ENCODE data around the gene COL16A1. TPM values are rescaled to one million over a fixed set of nuclear protein-coding genes. Genes with fewer than 3 reads are reported as not detected.

The COL16A1 gene
- total RNA-seq, 2 experiments from 2014 or later = 0.14 TPM; not detected in 1

DNA sequence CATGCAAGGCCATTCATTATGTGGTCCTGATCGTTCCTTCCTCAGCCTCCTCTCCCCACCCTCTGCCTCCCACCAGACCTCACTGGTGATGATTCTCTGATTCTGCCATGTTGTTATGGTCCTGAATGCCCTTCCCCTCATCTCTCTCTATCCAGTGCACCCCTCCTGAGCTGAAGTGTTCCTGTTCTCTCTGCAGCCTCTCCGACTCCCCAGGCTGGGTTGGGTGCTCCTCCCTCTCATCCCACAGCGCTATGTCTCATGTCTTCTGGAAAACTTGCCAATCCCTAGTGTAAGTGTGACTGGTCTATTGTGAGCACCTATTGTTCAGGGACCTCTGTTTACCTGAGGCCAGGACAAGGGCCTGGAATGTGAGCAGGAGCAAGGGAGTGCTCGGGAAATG lies 48.1 kb downstream of the COL16A1 start:
- ATAC-seq (ENCODE audit: low read depth) = no peak
- Mint-ChIP-seq H3K9me3 (no peaks in the 10 kb centered on the region), H3K4me1 (no peaks in the 10 kb centered on the region), H3K27me3 (no peaks in the 10 kb centered on the region), H3K36me3 (no peaks in the 10 kb centered on the region), H3K4me3 (no peak overlapping the region), H3K27ac (no peak overlapping the region)
- POLR2A ChIA-PET = no interaction called here
- no peak for DNase-seq

DNA sequence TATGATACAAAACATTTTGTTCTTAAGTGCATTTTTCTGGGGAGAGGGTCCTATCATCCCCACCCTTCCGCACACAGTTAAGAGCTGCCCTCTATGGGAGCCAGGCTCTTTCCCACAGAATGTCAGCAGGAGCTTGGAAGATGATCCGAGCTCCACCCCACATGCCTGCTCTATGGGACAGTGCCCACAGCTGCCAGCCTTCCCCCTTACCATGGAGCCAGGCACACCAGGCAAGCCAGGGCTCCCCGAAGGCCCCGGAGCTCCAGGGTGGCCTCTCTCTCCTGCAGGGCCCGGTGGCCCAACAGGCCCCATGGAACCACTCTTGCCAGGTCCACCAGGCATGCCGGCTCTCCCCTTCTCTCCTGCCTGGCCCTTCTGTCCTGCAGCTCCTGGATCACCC lies 48.7 kb downstream of the COL16A1 start:
- Mint-ChIP-seq H3K27ac (no peak overlapping the region), H3K4me1 (no peaks in the 10 kb centered on the region), H3K27me3 (no peaks in the 10 kb centered on the region), H3K9me3 (no peaks in the 10 kb centered on the region), H3K36me3 (no peaks in the 10 kb centered on the region), H3K4me3 (no peak overlapping the region)
- POLR2A ChIA-PET = no interaction called here
- no peak for DNase-seq
- ATAC-seq (ENCODE audit: low read depth) = no peak

DNA sequence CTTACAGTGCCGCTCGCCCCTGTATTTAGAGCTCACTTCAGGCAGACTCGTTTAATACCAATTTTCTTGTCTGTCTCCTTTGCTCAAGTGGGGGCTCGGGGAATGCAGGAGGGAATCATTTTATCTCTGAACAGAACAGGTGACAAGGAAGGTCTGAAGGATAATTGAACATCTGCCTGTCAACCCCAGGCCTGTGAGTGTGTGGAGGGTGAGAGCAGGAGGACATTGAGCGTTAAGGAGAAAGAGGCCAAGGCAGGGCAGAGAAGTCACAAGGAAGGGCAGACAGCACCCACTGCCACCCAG lies 49.4 kb downstream of the COL16A1 start:
- DNase-seq = no peak
- H3K4me1 Mint-ChIP-seq = no peaks in the 10 kb centered on the region
- ATAC-seq (ENCODE audit: low read depth) = no peak
- H3K9me3 Mint-ChIP-seq = no peaks in the 10 kb centered on the region
- H3K27ac Mint-ChIP-seq = no peak overlapping the region
- POLR2A ChIA-PET = no interaction called here
- no peaks in the 10 kb centered on the region for H3K36me3 Mint-ChIP-seq
- no peak overlapping the region for H3K4me3 Mint-ChIP-seq
- H3K27me3 Mint-ChIP-seq = no peaks in the 10 kb centered on the region

DNA sequence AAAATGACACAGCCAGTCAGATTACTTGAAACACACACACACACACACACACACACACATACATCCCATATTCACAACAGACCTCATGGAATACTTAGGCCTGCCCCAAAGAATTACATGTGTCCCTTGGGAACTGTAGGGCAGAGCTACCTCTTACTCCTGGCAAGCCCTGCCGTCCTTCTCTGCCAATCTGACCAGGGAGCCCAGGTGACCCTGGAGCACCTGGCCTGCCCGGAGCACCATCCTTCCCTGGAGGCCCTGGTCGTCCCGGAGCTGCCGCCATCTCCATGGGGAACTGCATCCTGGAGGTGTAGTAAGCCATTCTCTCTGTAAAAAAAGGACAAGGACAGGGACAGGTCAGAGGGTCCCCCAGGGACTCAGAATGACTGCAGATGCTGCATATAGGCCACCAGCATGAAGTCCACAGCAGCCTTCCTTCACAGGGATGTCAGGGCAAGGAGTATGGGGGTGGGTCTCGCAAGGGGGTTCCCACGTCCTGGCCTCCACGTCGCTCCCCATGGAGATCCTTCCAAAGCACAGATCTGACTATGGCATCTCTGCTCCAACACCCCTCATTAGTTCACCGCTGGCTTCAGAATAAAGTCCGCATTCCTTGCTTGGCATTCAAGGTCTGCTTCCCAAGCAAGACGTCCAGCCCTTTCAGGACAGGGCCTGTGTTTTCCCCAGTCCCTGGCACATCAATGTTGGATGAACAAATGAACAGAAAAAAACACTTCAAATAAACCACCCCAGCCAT lies 49.9 kb downstream of the COL16A1 start:
- H3K4me1 Mint-ChIP-seq = no peaks in the 10 kb centered on the region
- POLR2A ChIA-PET = no interaction called here
- H3K36me3 Mint-ChIP-seq = no peaks in the 10 kb centered on the region
- H3K27ac Mint-ChIP-seq = no peak overlapping the region
- no peak for DNase-seq
- H3K4me3 Mint-ChIP-seq = no peak overlapping the region
- no peaks in the 10 kb centered on the region for H3K27me3 Mint-ChIP-seq
- ATAC-seq (ENCODE audit: low read depth) = no peak
- no peaks in the 10 kb centered on the region for H3K9me3 Mint-ChIP-seq

DNA sequence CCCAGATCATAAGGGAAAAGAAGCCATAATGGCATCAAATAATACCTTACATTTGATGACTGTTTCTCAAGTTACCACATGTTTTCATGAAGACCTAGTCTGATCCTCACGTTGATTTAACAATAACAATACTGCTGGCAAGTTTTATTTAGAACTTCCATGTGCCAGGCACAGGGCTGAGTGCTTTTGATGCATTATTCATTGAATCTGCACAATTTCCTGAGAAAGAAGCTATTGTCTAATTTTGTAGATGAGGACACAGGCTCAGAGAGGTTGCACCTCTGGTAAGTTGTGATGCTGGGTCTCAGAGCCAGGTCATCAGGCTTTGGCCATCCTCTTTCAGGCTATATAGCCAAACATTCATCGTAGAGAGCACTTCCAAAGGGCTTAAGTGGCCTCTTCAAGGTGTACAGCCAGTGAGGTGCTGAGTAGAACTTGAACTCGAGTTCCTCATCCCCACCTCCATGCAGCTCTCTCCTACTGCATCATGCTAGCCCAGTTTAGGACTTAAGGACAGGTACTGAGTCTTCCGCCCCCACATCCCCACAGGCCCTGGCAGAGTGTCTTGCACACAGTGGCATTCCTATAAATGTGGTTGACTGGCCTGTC lies 50.8 kb downstream of the COL16A1 start:
- Mint-ChIP-seq H3K4me3 (no peak overlapping the region), H3K4me1 (no peaks in the 10 kb centered on the region), H3K9me3 (no peaks in the 10 kb centered on the region), H3K36me3 (no peaks in the 10 kb centered on the region), H3K27ac (no peak overlapping the region), H3K27me3 (no peaks in the 10 kb centered on the region)
- ATAC-seq (ENCODE audit: low read depth) = no peak
- DNase-seq = no peak
- POLR2A ChIA-PET = interaction anchor here (1.0 kb wide), 1 partner anchor 8 kb away, joined by 3 read pairs; the partner anchor contains the start of gene PEF1

DNA sequence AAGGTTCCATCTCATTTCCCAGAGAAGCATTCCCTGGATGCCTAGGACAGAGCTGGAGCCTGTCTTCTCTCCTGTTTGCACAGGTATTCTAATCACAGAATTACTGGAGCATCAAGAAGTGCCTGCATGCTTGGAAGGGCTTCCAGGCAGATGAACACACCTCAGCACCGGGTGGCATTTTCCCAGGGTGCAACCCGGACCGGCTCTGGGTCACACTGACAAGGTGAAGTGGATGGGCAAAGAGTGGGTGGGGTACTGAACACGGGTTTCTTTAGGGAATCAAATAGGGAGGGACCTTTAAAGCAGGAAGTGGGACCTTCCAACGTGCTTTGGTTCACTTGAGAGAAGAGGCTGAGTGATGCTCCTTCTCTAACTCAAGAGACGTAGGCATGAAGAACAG lies 52.1 kb downstream of the COL16A1 start:
- peaks cover 2% of the 10 kb centered on the region for H3K4me1 Mint-ChIP-seq
- no peaks in the 10 kb centered on the region for H3K27me3 Mint-ChIP-seq
- POLR2A ChIA-PET = no interaction called here
- no peak overlapping the region for H3K4me3 Mint-ChIP-seq
- H3K9me3 Mint-ChIP-seq = no peaks in the 10 kb centered on the region
- no peak overlapping the region for H3K27ac Mint-ChIP-seq
- DNase-seq (no peak), ATAC-seq (ENCODE audit: low read depth) (no peak)
- peaks cover 2% of the 10 kb centered on the region for H3K36me3 Mint-ChIP-seq

DNA sequence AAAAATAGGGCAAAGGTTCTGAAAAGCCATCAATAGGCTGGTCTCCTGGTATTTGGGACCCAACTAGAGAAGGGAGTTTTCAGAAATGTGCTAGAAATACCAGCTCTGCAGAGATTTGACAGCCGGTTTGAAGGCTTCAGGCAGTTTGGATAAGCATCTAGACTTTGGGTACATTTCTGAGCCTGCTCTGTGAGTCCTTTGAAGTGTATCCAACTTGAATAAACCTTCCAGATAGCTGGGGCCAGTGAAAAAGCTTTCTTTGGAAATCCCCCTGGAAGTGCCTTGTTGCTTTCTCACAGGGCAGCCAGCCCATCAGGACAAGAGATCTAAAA lies 52.8 kb downstream of the COL16A1 start:
- no peaks in the 10 kb centered on the region for H3K9me3 Mint-ChIP-seq
- no peak for ATAC-seq (ENCODE audit: low read depth)
- peaks cover 3% of the 10 kb centered on the region for H3K36me3 Mint-ChIP-seq
- no peaks in the 10 kb centered on the region for H3K27me3 Mint-ChIP-seq
- no peak overlapping the region for H3K27ac Mint-ChIP-seq
- no peak overlapping the region for H3K4me3 Mint-ChIP-seq
- POLR2A ChIA-PET = no interaction called here
- peaks cover 8% of the 10 kb centered on the region for H3K4me1 Mint-ChIP-seq
- DNase-seq = no peak

DNA sequence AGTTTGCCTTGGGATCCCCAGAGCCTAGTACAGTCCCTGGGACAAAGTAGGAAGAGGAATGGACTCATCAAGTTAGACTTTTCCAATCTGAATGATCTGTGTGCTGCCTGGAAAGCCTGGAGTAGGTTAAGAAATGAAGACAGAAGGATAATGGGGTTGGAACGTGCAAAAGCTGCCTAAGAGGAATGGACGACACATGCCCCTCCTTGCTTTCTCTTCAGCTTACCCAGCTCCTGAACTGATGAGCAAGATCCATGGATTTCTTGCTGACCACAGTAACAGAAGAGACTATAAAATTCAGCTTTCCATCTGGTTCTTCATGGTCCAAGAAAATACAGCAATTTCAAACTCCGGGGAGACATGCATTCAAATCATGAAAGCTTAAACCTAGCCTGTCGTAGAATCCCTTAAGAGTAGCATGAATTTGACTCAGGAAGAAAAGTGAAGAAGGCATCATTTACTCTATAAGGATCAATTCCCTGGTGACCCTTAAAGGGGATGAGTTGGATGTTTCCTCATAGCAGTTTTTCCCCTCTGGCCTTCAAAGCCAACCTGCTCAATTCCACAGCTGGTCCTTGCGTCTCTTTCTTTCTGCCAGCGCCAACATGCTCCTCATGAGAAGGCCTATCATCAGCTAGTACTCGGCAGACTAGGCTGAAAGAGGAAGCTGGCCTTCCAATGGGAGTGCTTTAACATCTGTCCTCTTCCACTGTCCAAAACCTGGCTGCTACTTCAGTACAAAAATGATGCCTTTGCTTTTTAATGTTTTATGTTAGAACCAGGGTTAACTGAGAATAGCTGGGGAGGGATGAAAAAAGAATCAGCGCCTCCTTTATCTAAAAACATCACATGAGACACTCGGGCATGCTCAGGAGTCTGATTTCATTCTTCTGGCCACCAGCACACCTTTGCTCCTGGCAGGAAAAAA lies 53.4 kb downstream of the COL16A1 start:
- peaks cover 3% of the 10 kb centered on the region for H3K36me3 Mint-ChIP-seq
- H3K27me3 Mint-ChIP-seq = no peaks in the 10 kb centered on the region
- ATAC-seq (ENCODE audit: low read depth) (no peak), DNase-seq (no peak)
- no peak overlapping the region for H3K4me3 Mint-ChIP-seq
- H3K4me1 Mint-ChIP-seq = peaks cover 14% of the 10 kb centered on the region
- no peak overlapping the region for H3K27ac Mint-ChIP-seq
- POLR2A ChIA-PET = no interaction called here
- no peaks in the 10 kb centered on the region for H3K9me3 Mint-ChIP-seq

DNA sequence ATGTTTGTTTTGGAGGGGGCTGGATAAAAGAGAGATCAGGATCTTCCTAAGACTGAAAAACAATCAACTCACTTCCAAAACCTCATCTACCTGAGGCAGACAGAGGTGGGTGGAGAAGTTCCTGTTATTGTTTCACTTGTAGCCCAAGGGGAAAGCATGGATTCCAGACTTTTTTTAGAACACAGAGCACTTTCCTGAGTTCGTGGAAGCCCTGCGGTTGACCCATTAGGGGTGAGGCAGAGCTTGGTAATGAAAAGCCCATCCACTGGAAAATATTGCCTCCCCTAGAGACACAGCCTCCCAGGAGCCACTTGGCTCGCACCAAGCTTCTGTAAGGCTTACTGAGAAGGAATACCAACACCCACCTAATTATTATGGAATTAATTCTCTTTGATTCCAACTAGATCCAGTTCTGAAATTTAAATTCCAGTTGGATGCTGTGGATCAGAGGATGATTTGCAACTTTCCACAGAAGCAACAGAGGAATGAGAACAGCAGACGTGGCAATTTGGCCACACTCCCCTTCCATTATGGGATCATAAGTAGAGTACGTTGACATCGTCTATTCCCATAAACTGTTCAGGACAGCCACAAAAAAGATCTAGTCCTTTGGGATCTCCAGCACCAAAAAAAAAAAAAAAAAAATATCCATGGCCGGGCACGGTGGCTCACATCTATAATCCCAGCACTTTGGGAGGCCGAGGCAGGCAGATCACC lies 55.0 kb downstream of the COL16A1 start:
- Mint-ChIP-seq H3K27me3 (no peaks in the 10 kb centered on the region), H3K4me3 (no peak overlapping the region), H3K27ac (no peak overlapping the region), H3K9me3 (no peaks in the 10 kb centered on the region), H3K4me1 (peaks cover 19% of the 10 kb centered on the region), H3K36me3 (peaks cover 3% of the 10 kb centered on the region)
- DNase-seq = no peak
- no peak for ATAC-seq (ENCODE audit: low read depth)
- POLR2A ChIA-PET = no interaction called here

DNA sequence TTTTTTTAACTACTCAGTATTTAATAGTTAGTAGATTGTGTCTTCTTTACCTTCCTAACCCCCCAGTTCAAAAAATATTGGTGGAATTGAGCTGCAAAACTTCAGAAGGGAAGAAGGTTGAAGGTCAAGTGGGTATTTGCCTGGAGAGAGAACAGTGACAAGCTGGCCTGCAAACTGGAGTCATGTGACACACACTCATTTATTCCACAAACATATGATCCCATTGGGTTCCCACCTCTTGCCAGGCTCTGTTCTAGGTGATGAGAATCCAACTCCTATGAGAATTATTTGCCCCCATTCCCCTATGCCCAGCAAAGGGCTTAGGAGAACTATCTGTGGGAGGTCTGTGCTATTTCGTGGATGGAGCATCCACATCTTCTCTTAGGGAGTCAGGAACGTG lies 55.6 kb downstream of the COL16A1 start:
- Mint-ChIP-seq H3K36me3 (peaks cover 3% of the 10 kb centered on the region), H3K4me1 (peaks cover 24% of the 10 kb centered on the region), H3K4me3 (no peak overlapping the region), H3K27me3 (no peaks in the 10 kb centered on the region), H3K9me3 (no peaks in the 10 kb centered on the region), H3K27ac (no peak overlapping the region)
- ATAC-seq (ENCODE audit: low read depth) = no peak
- POLR2A ChIA-PET = no interaction called here
- no peak for DNase-seq

DNA sequence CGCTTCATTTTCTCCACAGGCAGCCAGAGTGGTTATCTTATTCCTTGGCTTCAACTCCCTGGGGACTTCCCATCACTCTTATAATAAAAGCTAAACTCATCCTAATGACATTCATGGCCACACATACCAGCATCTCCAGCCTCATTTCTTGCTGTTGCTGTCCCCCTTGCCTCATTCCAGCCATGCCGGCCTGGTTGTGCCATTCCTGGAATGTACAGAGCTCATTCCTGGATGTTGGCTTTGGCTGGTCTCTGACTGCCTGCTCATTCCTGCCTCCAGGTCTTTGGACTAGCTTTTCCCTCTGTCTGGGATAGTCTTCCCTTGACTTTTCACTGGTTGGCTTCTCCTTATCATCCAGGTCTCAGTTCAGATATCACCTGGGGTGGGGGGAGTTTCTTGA lies 56.7 kb downstream of the COL16A1 start:
- no peaks in the 10 kb centered on the region for H3K27me3 Mint-ChIP-seq

DNA sequence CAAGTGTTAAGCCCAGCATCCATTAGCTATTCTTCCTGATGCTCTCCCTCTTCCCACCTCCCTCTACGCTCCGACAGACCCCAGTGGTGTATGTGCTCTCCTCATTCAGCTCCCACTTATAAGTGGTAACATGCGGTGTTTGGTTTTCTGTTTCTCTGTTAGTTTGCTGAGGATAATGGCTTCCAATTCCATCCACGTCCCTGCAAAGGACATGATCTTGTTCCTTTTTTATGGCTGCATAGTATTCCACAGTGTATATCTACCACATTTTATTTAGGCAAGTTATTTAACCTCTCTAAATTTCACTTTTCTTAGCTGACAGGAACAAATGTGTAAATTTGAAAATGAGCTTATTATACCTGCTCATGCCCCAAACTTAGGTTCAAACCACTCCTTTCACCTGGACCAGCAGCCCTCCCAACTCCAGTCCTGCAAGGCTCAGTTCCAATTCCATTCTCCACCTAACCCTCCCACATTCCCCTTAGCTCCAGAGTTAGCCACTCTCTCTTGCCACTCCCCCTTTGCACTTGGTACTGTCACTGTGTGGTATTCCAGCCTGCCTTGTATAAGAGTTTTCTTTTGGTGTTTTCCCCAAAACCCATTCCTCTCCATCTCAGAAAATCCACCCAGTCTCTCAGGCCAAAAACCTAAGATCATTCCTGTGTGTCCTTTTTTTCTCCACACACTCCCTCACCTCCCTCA lies 57.4 kb downstream of the COL16A1 start:
- H3K9me3 Mint-ChIP-seq = no peaks in the 10 kb centered on the region
- peaks cover 3% of the 10 kb centered on the region for H3K36me3 Mint-ChIP-seq
- no peak for ATAC-seq (ENCODE audit: low read depth)
- H3K27me3 Mint-ChIP-seq = no peaks in the 10 kb centered on the region
- no peak for DNase-seq
- H3K4me1 Mint-ChIP-seq = peaks cover 24% of the 10 kb centered on the region
- H3K27ac Mint-ChIP-seq = peak overlapping the region; percentile 34
- POLR2A ChIA-PET = no interaction called here
- peak overlapping the region; percentile 92 for H3K4me3 Mint-ChIP-seq

More for the DNA sequence above, 56.7 kb downstream of the COL16A1 start:
- H3K4me3 Mint-ChIP-seq = no peak overlapping the region
- peaks cover 24% of the 10 kb centered on the region for H3K4me1 Mint-ChIP-seq
- POLR2A ChIA-PET = no interaction called here
- peak overlapping the region; percentile 34 for H3K27ac Mint-ChIP-seq
- DNase-seq (no peak), ATAC-seq (ENCODE audit: low read depth) (no peak)
- peaks cover 3% of the 10 kb centered on the region for H3K36me3 Mint-ChIP-seq
- H3K9me3 Mint-ChIP-seq = no peaks in the 10 kb centered on the region

DNA sequence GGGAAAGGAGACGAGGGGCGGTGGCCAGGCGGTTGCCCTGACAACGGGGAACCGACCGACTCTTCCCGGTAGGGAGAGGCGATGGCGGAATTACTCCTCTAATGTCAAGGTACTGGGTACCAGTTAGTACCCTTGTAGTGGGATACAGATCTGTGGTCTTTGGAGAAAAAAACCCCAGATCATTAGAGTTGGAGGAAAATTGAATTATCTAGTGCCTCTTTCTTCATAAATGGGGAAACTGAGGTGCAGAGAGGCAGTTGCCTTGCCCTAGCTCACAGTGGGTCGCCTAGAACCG lies 58.6 kb downstream of the COL16A1 start:
- peak overlapping the region; percentile 99 for H3K27ac Mint-ChIP-seq
- POLR2A ChIA-PET = interaction anchor here (0.6 to 1.8 kb wide), 13 partner anchors 8 to 427 kb away, joined by 3 to 8 read pairs (median 4); partner anchors contain the start of genes PTP4A2, SNRNP40, TMEM39B and ZCCHC17
- H3K27me3 Mint-ChIP-seq = no peaks in the 10 kb centered on the region
- ATAC-seq (ENCODE audit: low read depth) (no peak), DNase-seq (no peak)
- H3K4me3 Mint-ChIP-seq = peak overlapping the region; percentile 92
- H3K4me1 Mint-ChIP-seq = peaks cover 24% of the 10 kb centered on the region
- no peaks in the 10 kb centered on the region for H3K9me3 Mint-ChIP-seq
- H3K36me3 Mint-ChIP-seq = peaks cover 3% of the 10 kb centered on the region

Measured in activated naive CD8-positive, alpha-beta T cell treated with anti-CD3 and anti-CD28 coated beads, Interleukin-2, amount 10 ng/mL, durations not matched to agents 7 days and 5 days (primary cell).